ENCODE measurements around the gene RTN1. TPM values are rescaled to one million over a fixed set of nuclear protein-coding genes. Genes with fewer than 3 reads are reported as not detected.

Gene RTN1
- total RNA-seq, 4 donors from 2014 or later, result 1.4 to 2.5 (median 1.8) TPM

GRCh38 chr14:59601056-59601455 lies 269.5 kb downstream of the RTN1 start:
- Histone ChIP-seq H3K4me1 (no peaks in the 10 kb centered on the region), H3K4me3 (no peak overlapping the region), H3K36me3 (no peaks in the 10 kb centered on the region), H3K27ac (no peak overlapping the region), H3K27me3 (no peaks in the 10 kb centered on the region), H3K9me3 (no peaks in the 10 kb centered on the region)
- in situ Hi-C loops (cut with MboI; ENCODE audit: low sequenced_read_pairs in 4 of 4) (no loop called here), intact Hi-C loops (cut with DNase I; ENCODE audit: low total_unique reads) (no loop called here)
- ATAC-seq (no peak), DNase-seq (no peak)
- TF ChIP-seq CTCF (IDR thresholded peaks at IDR 0.05 in 4 of 5, conservative IDR thresholded peaks at IDR 0.05 in 1 of 5), result no peak
- TF ChIP-seq POLR2A (IDR thresholded peaks at IDR 0.05), result no peak

DNA sequence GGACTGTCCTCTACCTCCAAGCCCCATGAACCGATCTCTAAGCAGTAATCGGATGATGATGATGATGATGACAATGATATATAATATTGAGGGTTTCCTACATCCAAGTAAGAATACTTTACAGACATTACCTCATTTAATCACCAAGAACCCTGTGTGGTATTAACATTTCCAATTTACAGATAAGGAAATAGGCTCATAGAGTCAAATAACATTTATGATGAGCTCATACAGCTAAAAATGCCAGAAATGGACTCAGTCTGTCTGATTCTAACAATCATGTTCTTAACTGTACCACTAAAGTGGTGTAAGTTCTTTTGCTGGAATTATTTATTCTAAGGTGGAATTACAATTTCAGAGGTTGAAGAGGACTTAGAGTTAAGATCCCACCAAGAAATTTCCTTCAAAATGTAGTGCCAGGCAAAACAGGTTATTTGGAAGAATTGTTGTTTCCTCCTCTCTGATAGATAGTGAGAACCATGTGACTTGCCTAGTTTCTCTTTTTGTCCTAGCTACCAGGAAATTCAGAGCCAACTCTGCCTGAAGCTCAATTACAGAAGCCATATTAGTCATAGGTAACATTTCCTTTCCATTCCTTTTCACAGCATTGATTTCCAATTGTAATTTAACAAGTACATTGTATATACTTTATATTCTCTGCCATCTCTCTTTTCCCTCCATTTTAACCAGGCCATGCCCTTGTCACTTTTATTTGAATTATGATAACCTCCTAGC lies 270.2 kb downstream of the RTN1 start:
- H3K27ac ChIP-seq, result no peak overlapping the region
- ATAC-seq, result no peak

DNA sequence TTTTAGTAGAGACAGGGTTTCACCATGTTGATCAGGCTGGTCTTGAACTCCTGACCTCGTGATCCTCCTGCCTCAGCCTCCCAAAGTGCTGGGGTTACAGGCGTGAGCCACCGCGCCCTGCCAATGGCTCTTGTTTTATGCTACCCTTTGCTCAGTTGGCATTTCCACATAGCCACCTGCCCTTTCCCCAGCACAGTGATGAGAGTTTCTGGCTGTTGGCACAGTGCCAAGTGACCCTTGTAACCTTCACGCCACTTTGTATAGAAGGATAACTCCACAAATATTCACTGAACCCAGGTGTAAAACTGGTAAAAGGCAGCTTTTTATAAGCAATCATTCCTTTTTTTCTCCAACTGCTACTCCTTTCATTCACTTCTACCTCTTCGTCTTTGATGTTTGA lies 275.5 kb downstream of the RTN1 start:
- Histone ChIP-seq H3K9me3 (no peaks in the 10 kb centered on the region), H3K4me1 (no peaks in the 10 kb centered on the region), H3K4me3 (no peak overlapping the region), H3K36me3 (no peaks in the 10 kb centered on the region), H3K27ac (no peak overlapping the region), H3K27me3 (no peaks in the 10 kb centered on the region)
- in situ Hi-C loops (cut with MboI; ENCODE audit: low sequenced_read_pairs in 4 of 4) (no loop called here), intact Hi-C loops (cut with DNase I; ENCODE audit: low total_unique reads) (no loop called here)
- ATAC-seq (no peak), DNase-seq (no peak)
- no peak for TF ChIP-seq POLR2A (IDR thresholded peaks at IDR 0.05)
- TF ChIP-seq CTCF (IDR thresholded peaks at IDR 0.05 in 4 of 5, conservative IDR thresholded peaks at IDR 0.05 in 1 of 5), result no peak

More for the DNA sequence above, 270.2 kb downstream of the RTN1 start:
- DNase-seq, result no peak
- Histone ChIP-seq H3K36me3 (no peaks in the 10 kb centered on the region), H3K9me3 (no peaks in the 10 kb centered on the region), H3K4me3 (no peak overlapping the region), H3K27me3 (no peaks in the 10 kb centered on the region), H3K4me1 (no peaks in the 10 kb centered on the region)
- in situ Hi-C loops (cut with MboI; ENCODE audit: low sequenced_read_pairs in 4 of 4) (no loop called here), intact Hi-C loops (cut with DNase I; ENCODE audit: low total_unique reads) (no loop called here)
- TF ChIP-seq POLR2A (IDR thresholded peaks at IDR 0.05) (no peak), CTCF (IDR thresholded peaks at IDR 0.05 in 4 of 5, conservative IDR thresholded peaks at IDR 0.05 in 1 of 5) (no peak)

DNA sequence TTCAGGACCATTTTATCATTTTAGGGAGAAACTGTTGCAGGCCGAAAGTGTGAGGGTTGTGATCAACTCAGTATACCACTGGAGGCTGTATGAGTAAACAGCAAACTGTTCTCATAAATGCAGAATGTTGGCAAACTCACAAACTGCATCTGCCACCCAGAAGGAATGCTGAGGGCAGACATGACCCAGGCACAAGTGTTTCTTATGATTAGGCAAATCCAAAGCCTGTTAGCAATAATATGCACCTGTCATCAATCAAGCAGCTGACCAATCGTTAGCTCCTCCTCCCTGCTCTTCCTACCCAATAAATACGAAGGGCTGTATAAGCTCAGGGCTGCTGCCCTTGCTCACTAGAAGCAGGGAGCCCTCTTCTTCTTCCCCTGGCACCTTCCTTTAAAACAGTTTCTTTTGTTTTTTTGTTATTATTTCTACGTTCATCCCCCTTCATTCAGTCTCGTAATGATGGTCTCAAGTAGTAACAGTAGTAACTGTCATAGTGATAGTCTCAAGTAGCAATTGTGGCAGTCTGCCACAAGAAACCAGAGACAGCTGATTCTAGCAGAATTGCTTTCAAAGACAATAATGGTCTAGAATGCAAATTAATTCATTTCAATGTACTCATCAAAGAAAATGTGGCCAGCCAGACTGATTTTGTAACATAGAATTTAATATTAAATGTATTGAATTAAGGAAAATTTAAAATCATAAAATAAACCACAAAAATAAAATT lies 278.8 kb downstream of the RTN1 start:
- intact Hi-C loops (cut with DNase I; ENCODE audit: low total_unique reads) (no loop called here), in situ Hi-C loops (cut with MboI; ENCODE audit: low sequenced_read_pairs in 4 of 4) (no loop called here)
- TF ChIP-seq POLR2A (IDR thresholded peaks at IDR 0.05), result no peak
- no peak for TF ChIP-seq CTCF (IDR thresholded peaks at IDR 0.05 in 4 of 5, conservative IDR thresholded peaks at IDR 0.05 in 1 of 5)

More for the DNA sequence above, 278.8 kb downstream of the RTN1 start:
- H3K4me1 ChIP-seq, result no peaks in the 10 kb centered on the region
- no peaks in the 10 kb centered on the region for H3K27me3 ChIP-seq
- no peak overlapping the region for H3K4me3 ChIP-seq
- ATAC-seq, result no peak
- H3K27ac ChIP-seq, result no peak overlapping the region
- H3K9me3 ChIP-seq, result no peaks in the 10 kb centered on the region
- no peaks in the 10 kb centered on the region for H3K36me3 ChIP-seq
- DNase-seq, result no peak

Measured in gastrocnemius medialis (tissue), 4 donors.